Sigmoid colon (tissue), 4 donors: ENCODE data around the gene MYO18B.

Experiments used
- CTCF ChIP-seq, 4 experiments: fragments of 450-650 bp in 3 of 4; fragments of 200-600 bp in 1 of 4; IDR thresholded peaks; one replicate each; pipeline ENCODE4 v1.5.1; 2016 to 2019; ENCODE audit warnings: antibody characterized with exemption in 4 of 4, mild to moderate bottlenecking in 3 of 4, moderate library complexity in 2 of 4
- EP300 ChIP-seq, 4 donors: sonication (generic); formaldehyde crosslinking; IDR thresholded peaks; one replicate each; pipeline ENCODE4 v1.6.1; 2017; ENCODE audit warnings: antibody characterized with exemption in 4 of 4
- POLR2AphosphoS5 ChIP-seq, 4 donors: sonication (generic); formaldehyde crosslinking; IDR thresholded peaks; one replicate each; pipeline ENCODE4 v1.6.1; 2017; ENCODE audit warnings: antibody characterized with exemption in 4 of 4

- TF ChIP-seq CTCF (IDR thresholded peaks at IDR 0.05) (no peak), EP300 (IDR thresholded peaks at IDR 0.05) (no peak), POLR2AphosphoS5 (IDR thresholded peaks at IDR 0.05) (no peak)
Observed at GRCh38 chr22:26033071-26033470, 291.1 kb downstream of the MYO18B start.
